PFSK-1 (cell line): ENCODE measurements around the gene SLC9A9.

Experiments used
- POLR2AphosphoS5 ChIP-seq: IDR thresholded peaks from 2 replicates; pipeline ENCODE4 v1.6.1; 2012; ENCODE audit warnings: low read depth, mild to moderate bottlenecking, control low read depth, low read length, moderate library complexity
- SIN3A ChIP-seq: IDR thresholded peaks from 2 replicates; pipeline ENCODE4 v1.6.1; 2012; ENCODE audit warnings: mild to moderate bottlenecking, low read length, moderate library complexity, borderline replicate concordance; ENCODE audit not compliant: insufficient read depth
- TAF1 ChIP-seq: IDR thresholded peaks from 2 replicates; pipeline ENCODE4 v1.6.1; 2012; ENCODE audit warnings: low read length, control low read depth, borderline replicate concordance; ENCODE audit not compliant: insufficient read depth
- TF ChIP-seq, protein P1 (sequence below), 2 experiments: IDR thresholded peaks; 2 replicates each; pipeline versions ENCODE4 v1.6.1 to v1.8.0; 2011 to 2012; ENCODE audit warnings: low read depth in 2 of 2, low read length in 2 of 2, control low read depth in 1 of 2, inconsistent platforms in 1 of 2, mild to moderate bottlenecking in 1 of 2, moderate library complexity in 1 of 2; ENCODE audit not compliant: insufficient read depth in 1 of 2

- TF ChIP-seq POLR2AphosphoS5 = no peak
- TF ChIP-seq, protein P1, sequence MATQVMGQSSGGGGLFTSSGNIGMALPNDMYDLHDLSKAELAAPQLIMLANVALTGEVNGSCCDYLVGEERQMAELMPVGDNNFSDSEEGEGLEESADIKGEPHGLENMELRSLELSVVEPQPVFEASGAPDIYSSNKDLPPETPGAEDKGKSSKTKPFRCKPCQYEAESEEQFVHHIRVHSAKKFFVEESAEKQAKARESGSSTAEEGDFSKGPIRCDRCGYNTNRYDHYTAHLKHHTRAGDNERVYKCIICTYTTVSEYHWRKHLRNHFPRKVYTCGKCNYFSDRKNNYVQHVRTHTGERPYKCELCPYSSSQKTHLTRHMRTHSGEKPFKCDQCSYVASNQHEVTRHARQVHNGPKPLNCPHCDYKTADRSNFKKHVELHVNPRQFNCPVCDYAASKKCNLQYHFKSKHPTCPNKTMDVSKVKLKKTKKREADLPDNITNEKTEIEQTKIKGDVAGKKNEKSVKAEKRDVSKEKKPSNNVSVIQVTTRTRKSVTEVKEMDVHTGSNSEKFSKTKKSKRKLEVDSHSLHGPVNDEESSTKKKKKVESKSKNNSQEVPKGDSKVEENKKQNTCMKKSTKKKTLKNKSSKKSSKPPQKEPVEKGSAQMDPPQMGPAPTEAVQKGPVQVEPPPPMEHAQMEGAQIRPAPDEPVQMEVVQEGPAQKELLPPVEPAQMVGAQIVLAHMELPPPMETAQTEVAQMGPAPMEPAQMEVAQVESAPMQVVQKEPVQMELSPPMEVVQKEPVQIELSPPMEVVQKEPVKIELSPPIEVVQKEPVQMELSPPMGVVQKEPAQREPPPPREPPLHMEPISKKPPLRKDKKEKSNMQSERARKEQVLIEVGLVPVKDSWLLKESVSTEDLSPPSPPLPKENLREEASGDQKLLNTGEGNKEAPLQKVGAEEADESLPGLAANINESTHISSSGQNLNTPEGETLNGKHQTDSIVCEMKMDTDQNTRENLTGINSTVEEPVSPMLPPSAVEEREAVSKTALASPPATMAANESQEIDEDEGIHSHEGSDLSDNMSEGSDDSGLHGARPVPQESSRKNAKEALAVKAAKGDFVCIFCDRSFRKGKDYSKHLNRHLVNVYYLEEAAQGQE (IDR thresholded peaks at IDR 0.05; ENCODE audit: insufficient read depth in 1 of 2, low read depth in 2 of 2, low read length in 2 of 2) = no peak
- TF ChIP-seq TAF1 = no peak
- no peak for TF ChIP-seq SIN3A
Observed at GRCh38 chr3:143302638-143303171, 545.6 kb downstream of the SLC9A9 start.
